Left kidney (tissue), 2 donors: ENCODE data around the gene DEAF1. TPM values are rescaled to one million over a fixed set of nuclear protein-coding genes. Genes with fewer than 3 reads are reported as not detected.

ENCODE experiments used
- DNase-seq: peaks from one replicate; pipeline ENCODE4 v3.0.0-alpha.2; 2013
- polyA plus RNA-seq: library from polyadenylated mRNA; unstranded; fragments of 120-200 nt; gene quantifications from one replicate; pipeline ENCODE4 v1.2.1, GENCODE V29; 2013; ENCODE audit not compliant: insufficient read length

The DEAF1 gene
- polyA plus RNA-seq, 1 donor = 45.6 TPM

GRCh38 chr11:723120-723883, 28.3 kb upstream of the DEAF1 start:
- no peak for DNase-seq

- DNase-seq = no peak
Observed at GRCh38 chr11:722346-722811, 27.4 kb upstream of the DEAF1 start.

DNA sequence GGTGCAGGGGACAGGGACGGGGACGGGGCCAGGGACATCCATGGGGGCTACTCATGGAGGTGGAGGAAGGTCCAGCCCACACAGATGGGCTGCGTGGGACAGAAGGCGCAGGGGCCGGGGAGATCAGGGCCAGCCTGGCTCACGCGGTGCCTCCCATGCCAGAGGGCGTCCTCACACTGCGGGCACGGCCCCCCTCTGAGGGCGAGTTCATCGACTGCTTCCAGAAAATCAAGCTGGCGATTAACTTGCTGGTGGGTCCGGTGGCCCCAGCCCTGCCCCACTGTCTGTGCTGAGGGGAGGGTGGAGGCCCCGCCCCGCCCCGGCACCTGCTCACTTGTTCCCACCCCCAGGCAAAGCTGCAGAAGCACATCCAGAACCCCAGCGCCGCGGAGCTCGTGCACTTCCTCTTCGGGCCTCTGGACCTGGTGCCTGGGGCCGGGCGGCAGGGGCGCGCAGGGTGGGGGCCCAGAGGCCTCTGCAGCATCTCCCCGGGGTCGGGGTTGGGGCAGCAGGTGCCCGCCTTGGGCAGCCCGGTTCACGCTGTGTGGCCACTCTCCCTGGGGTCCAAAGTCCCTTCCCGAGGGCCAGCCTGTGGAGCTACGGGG, 26.8 kb upstream of the DEAF1 start:
- DNase-seq = no peak

- DNase-seq = no peak
Observed at GRCh38 chr11:721247-721740, 26.3 kb upstream of the DEAF1 start.

GRCh38 chr11:720642-721246, 25.7 kb upstream of the DEAF1 start:
- no peak for DNase-seq

DNA sequence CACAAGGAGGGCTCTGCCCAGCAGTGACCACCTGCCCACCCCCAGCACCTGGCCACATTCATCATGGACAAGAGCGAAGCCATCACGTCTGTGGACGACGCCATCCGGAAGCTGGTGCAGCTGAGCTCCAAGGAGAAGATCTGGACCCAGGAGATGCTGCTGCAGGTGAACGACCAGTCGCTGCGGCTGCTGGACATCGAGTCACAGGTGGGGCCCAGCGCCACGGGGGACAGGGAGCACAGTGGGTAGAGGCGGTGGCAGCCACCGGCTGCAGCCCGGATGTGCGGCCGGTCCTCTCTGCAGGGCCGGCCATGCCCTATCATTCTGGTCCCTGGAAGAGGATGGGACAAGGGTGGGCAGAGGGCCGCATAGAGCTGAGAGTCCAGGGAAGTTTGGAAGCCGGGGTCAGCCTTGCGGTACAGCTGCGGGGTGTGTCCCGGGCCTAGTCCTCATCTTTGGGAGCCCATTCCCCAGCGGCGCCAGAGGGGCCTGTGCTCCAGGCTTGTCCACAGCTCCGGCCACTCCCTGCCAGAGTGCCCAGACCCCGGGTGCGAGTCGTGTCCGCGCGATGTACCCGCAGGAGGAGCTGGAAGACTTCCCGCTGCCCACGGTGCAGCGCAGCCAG, 25.1 kb upstream of the DEAF1 start:
- no peak for DNase-seq

GRCh38 chr11:719214-720016, 24.4 kb upstream of the DEAF1 start:
- no peak for DNase-seq

GRCh38 chr11:714436-714835, 19.4 kb upstream of the DEAF1 start:
- DNase-seq = no peak

DNA sequence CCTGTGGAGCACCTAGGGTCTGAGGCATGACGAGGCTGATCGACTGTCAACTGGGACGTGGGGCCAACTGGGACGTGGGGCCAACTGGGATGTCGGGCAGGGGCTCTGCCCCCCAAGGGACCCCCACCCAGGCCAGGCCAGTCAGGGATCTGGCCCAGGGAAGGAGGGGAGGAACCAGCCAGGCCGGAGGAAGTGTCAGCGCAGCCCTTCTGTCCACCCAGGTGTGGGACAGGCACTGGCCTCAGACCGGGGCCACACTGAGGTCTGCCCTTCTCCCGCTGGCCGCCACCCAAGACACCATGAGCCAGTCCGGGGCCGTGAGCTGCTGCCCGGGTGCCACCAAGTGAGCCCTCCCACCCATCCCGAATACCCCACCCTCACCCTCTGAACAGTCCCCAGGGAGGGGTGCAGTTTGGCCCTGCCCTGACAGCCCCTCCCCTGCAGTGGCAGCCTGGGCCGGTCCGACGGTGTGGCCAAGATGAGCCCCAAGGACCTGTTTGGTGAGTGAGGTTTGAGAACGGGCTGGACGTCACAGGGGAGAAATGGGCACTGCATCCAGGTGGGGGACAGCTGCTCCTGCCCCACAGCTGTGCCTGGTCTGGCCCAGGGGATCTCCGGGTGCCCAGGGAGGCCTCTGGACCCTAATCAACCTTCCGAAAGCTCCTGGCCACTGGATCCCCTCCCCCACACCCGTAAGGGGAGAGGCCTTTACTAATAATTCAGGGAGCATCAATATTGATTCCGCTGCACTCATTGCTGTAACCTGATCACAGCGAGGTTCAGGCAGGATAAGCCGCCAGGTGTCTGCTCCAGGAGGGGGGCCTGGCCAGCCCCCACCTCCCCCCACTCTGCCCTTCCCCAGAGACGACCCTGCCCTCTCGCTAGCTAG, 14.3 kb upstream of the DEAF1 start:
- DNase-seq = no peak

DNA sequence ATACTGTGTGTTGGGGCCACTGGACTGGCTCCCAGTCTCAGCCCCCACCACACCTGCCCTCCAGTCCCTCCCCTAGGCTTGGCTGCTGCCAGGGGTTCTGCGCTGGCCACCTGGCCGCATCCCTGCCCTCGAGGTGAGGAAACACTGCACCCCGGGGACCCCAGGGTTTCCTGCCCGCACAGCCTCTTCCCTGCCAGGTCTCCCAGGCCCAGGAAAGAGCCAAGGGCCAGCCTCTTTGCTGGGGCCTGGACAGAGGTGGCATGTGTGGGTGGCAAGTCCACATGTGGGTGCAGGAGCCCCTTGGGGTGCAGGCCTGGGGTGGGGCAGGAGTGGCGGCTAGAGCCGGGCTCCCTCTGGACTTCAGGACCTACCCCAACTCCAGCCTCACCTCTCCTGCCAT, 13.5 kb upstream of the DEAF1 start:
- no peak for DNase-seq

- no peak for DNase-seq
Observed at GRCh38 chr11:707817-708420, 12.9 kb upstream of the DEAF1 start.

DNA sequence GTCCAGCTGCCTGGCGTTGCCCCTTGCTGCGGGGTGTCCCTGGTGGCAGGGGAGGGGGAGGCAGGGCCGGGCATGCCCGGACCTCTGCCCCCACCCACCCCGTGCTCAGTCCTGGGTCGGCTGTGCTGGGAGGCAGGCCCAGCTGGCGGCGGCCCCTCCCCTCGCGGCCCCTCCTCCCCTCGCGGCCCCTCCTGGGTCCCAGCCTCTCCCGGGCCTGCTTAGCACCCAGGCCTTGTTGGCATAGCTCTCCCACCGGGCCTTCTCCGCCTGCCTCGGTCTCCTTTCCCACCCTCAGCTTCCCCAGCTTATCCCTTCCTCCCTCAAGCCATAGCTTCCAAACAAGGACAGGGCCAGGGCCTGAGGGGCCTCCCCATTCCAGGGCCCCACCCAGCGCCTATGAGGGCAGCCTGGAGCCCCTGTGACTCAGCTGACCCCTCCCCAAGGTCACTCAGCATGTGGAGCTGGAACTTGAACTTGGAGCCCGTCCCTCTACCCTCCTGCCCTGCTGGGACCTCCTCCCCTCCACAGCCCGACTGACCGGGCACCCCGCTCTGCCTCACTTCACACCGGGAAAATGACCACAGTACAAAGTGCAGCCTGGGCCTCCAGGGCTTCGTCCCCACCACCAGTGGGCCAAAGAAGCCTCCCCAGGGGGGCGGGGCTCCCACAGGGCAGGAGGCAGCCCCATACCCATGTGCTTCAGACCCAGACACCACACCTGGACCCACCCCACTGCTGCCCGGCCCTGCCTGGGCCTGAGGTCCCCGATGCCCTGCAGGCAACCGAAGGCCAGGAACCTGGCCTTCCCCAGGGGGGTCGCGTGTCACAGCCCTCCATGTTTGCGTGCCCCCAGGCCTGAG, 12.2 kb upstream of the DEAF1 start:
- no peak for DNase-seq

GRCh38 chr11:706439-706956, 11.5 kb upstream of the DEAF1 start:
- no peak for DNase-seq

DNA sequence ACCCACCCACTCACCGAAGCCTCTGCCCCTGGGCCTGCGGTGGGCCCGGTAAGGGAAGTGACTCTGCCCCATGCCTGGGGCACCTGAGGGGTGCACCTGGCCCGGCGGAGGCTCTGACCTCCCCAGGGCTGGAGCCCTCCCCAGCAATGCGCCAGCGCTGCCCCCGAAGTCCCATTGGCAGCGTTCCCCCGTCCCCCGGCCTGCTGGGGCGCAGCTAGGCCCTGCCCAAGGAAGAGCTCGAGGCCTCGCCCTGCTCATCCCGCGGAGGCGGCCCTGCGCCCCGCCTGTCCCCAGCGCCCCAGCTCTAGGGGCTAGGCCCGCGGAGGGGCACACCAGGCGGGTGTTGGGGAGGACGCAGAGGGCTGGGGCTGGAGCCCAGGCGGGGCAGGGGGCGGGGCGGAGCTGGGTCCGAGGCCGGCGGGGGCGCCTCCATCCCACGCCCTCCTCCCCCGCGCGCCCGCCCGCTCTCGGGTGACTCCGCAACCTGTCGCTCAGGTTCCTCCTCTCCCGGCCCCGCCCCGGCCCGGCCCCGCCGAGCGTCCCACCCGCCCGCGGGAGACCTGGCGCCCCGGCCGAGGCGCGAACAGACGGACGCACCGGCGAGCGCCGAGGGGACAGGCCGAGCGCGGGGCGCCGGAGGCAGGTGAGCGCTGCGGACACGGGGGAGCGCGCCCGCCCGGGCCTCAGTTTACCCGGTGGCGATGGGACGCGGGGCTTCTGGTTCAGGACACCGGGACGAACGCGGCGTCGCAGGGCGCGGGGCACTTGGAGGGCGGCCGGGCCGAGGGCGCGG, 10.8 kb upstream of the DEAF1 start, which contains the start of gene EPS8L2:
TSS of gene EPS8L2 (plus strand) at position 586 of the 793 bp plus-strand sequence. CDS start 3,177 bp downstream, outside the sequence.
- DNase-seq = no peak

DNA sequence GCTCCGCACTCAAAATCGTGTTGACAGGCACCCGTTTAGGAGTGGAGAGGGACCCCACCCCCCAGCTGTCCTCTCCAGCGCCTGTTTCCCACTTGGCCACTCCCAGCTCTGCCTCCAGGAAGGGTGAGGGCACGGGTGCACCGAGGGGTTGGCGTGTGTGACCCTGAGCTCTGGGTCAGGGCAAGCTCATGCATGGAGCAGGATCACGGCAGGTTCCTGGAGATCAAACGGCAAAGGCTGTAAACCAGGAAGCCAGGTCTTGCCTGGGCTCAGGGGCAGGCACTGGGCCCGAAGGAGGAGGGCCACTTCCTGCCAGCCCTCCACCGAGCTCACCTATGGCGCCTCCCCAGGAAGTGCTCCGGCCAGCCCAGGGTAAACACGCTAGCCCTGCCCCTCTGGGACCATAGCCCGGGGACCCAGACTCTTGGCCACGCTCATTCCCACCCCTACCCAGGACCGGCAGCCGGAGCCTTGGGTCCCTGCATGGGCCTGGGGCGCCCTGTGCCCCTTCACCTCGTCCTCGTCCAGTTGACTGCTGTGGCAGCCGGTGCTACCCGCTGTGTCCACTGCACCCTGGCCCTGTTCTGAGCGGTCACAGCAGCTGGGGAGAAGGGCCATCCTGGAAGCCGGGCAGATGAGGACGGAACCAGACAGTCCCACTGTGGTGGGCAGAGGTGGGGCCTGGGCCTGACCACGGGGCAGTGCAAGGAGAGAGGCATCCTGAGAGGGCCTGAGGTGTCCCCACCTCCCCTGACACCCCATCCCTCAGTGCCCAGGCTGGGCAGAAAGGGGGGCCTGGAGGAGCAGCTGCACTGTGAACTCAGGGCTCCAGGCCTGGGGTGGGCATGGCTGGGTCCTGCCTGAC, 10.0 kb upstream of the DEAF1 start:
- DNase-seq = no peak

GRCh38 chr11:704228-704674, 9.2 kb upstream of the DEAF1 start:
- no peak for DNase-seq

DNA sequence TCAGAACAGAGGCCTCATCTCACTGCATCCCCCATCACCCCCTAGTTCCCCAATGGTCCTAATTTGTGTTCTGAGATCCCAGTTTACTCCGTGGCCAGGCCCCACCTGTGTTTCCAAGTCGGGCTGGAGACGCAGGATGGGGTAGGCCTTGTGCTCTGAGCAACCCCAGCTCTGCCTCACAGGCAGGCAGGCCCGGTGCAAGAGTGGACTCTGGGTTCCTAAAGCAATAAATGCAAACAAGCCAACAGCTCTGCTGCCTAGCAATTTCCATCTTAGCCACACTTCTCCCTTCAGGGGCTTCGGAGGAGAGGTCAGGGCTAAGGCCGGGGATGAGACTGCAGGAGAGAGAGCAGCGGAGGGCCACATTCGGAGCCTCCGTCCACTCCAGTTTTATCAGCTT, 8.5 kb upstream of the DEAF1 start:
- DNase-seq = no peak
